AML-193 (cell line): ENCODE results near the gene APP.
"Not testable (repeated sequence)": the region's sequence is repeated elsewhere in the genome, so short reads cannot be mapped to it uniquely, and the experiment has no call there.

Source experiments
- DNase-seq, 2 experiments: peaks; one replicate each; lab custom pipeline; 2025; lab: John Stamatoyannopoulos, UW

The APP gene

DNA sequence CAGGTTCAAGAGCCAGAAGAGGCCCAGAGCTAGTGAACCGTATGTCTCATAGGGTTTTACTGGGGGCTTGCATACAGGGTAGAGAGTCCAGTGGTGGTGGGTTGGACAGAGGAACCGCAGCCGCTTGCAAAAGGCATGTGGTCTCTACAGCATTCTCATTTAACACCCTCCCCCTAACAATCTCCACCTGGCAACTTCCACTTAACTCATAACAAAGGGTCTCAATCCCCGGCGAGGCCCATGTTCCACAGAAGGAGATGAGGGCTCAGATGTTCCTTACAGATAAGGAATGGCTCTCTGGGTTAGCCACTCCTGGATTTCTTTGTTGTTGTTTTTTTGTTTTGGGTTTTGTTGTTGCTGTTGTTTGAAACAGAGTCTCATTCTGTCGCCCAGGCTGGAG is 106.1 kb downstream of the APP start:
- no peak for DNase-seq

GRCh38 chr21:26061437-26061836 is 109.1 kb downstream of the APP start:
- no peak for DNase-seq

DNA sequence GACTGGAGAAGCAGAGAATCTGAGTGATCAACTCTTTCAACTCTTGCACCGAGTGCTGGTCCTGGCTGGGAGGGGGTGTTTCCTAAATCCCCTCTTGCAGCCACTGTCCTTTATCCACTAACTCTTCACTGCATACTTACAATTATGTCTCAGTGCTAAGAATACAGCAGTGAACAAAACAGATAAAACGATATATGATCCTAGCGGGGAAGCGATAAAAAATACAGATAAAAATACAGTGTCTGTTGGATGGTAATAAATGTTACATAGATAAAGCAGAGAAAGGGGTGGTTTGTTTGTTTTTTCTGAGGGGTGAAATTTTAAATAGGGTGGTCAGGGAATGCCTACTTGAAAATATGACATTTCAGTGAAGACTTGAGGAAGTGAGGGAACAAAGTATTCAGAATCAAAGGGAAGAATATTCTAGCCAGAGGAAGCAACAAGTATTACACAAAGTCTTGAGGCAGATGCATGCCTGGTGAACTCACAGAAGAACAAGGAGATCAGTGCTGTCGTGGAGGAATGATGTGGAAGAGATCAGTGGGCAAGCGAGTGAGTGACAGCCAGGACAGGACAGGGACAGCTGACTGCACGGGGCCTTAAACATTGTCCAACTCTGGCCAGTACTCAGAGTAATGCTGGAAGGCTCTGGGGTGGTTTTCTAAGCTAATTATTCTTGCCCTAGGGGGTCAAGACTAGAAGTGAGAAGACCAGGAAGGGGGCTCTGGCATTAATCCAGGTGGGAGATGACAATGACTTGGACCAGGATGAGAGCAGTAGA is 110.0 kb downstream of the APP start:
- no peak for DNase-seq

DNA sequence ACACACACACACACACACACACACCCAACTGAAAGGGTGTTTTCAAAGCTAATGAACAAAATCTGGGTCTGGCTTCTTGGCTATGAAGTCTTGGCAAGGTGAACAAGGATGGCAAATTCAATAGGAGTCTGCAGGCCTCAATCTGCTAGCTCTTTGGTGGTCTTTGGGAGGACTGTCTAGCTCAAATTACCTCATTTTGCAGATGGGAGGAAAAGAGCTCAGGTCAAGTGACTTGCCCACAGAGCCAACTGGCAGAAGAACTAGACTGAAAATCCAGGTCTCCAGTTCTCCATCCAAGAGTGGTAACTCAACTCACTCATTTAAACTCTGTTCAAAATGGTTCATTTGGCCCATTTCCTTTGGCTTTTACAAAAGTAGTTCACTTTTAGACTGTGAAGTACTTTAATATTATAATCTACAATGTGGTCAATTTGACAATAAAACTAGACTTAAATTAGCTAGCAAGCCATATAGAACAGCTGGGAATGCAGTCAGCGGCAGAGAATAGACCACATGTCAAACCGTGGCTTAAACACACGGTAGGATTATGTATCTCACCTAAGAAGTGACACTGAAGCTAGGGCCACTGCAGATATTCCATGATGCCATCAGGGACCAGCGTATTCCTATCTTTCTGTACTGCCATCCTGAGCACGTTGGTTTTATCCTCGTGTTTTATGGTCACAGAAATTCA is 112.9 kb downstream of the APP start:
- DNase-seq, result no peak

DNA sequence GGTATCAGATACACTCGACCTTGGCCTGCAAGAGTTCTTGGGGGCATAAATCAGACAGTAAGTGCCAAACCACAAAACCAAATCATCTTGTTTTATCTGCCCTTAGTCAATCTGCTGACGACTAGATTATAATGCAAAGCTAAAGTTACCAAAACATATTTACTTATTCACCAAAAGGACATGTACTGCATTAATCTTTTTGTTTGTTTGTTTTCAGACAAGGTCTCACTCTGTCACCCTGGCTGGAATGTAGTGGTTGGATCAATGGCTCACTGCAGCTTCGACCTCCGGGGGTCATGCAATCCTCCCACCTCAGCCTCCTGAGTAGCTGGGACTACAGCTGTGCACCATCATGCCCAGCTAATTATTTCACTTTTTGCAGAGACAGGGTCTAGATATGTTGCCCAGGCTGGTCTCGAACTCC is 114.7 kb downstream of the APP start:
- no peak for DNase-seq

- DNase-seq, result no peak
Observed at GRCh38 chr21:26055010-26055409, 115.6 kb downstream of the APP start.

GRCh38 chr21:26052057-26052456 is 118.5 kb downstream of the APP start:
- DNase-seq, result no peak

GRCh38 chr21:26050857-26051256 is 119.7 kb downstream of the APP start:
- DNase-seq, result no peak

DNA sequence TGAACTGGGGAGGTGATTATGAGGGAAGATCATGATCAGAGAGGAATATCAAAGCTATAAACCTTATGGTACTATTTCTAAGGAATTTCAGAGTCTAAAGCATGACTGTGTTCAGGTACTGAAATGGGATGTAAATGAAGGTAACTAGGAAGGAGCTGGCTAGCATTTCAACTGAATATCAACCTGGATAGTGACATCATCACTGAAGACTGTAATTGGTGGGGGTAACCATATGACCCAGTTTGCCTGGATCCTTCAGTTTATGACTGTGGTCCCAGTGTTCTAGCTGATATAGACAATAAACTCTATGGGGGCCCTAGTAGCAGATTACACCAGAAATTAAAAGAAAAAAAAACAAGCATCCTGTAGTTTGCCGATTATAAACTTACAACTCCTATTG is 120.8 kb downstream of the APP start:
- DNase-seq, result no peak

DNA sequence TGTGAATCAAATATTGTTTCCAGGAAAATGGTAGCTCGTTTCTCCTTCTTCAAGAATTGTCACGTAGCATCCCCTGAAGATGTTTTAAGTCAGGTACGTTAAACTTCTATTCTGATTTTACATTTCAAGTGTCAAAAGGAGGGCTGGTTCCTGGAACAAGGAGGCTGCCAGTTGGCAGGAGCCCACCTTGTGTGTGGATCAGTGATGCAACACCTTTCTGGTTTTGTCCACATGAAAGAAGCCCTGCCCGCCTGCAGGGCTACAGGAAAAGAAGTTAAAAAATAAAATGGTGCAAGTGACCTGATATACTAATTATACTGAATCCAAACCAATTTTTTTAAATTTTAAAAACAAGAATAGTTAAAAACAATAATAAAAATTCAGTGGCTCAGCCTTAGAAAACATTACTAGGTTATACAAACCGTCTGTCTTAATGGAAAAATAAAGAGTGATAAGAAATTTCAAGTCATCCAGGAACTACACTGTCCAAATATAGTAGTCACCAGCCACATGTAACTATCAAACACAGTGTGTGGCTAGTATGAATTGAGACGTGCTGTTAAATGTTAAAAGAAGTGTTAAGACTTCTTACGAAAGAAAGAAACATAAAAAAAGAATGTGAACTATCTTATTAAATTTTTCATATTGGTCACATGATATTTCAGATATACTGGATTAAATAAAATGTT is 123.1 kb downstream of the APP start:
- DNase-seq, result no peak

GRCh38 chr21:26043891-26044290 is 126.7 kb downstream of the APP start:
- no peak for DNase-seq

DNA sequence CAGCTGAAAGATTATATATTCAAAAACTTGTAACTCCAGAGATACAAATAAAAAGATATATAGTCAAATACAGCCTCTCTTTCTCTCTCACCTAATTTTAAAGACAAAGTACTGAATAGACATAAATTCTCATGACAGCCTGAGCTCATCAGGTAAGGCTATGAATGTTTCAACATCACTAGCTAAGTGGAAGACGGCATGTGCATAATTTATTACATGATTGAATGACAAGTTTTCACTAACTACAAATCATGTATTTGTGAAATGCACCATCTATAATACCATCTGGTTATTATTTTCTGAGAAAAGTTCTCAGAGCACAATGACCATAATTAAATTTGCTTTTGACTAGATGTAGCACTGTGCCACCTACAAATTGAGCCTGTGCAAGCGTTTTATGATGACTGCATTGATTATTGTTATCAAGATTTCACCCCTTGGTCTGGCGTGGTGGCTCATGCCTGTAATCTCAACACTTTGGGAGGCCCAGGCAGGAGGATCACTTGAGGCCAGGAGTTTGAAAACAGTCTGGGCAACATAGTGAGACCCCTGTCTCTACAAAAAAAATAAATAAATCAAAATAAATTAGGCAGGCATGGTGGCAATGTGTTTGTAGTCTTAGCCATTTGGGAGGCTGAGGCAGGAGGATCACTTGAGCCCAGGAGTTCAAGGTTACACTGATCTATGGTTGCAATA is 128.2 kb downstream of the APP start:
- DNase-seq, result no peak

GRCh38 chr21:26041431-26042180 is 129.0 kb downstream of the APP start:
- no peak for DNase-seq

DNA sequence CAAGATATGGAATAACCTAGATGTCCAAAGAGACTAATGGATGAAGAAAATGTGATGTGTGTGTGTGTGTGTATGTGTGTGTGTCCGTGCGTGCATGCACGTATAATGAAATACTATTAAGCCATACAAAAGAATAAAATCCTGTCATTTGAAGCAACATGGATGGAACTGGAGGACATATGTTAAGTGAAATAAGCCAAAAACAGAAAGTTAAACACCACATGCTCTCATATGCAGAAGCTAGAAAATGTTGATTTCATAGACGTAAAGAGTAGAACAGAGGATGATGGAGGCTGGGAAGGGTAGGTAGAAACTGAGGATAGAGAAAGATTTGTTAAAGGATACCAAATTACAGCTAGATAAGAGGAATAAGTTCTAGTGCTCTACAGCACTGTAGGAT is 133.7 kb downstream of the APP start:
- no peak for DNase-seq

DNA sequence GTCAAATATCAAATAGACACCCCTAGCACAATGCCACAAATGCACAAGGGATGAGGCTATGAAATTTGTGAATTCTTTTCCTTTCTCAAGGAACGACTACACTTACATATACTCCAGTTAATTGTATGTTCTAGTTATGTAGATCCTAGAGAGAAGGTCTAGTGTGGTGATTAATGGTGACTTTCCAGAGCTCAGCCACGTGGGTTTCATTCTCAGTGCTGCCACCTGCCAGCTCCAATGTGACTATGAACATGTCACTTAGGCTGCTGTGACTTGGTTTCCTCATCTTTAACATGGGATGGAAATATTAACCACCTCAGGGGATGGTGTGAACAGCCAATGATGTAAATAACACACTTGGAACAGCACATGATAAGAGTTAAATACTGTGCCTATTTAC is 138.3 kb downstream of the APP start:
- DNase-seq, result no peak

GRCh38 chr21:26028183-26028582 is 142.4 kb downstream of the APP start:
- no peak for DNase-seq

GRCh38 chr21:26027696-26028095 is 142.9 kb downstream of the APP start:
- DNase-seq, result no peak

DNA sequence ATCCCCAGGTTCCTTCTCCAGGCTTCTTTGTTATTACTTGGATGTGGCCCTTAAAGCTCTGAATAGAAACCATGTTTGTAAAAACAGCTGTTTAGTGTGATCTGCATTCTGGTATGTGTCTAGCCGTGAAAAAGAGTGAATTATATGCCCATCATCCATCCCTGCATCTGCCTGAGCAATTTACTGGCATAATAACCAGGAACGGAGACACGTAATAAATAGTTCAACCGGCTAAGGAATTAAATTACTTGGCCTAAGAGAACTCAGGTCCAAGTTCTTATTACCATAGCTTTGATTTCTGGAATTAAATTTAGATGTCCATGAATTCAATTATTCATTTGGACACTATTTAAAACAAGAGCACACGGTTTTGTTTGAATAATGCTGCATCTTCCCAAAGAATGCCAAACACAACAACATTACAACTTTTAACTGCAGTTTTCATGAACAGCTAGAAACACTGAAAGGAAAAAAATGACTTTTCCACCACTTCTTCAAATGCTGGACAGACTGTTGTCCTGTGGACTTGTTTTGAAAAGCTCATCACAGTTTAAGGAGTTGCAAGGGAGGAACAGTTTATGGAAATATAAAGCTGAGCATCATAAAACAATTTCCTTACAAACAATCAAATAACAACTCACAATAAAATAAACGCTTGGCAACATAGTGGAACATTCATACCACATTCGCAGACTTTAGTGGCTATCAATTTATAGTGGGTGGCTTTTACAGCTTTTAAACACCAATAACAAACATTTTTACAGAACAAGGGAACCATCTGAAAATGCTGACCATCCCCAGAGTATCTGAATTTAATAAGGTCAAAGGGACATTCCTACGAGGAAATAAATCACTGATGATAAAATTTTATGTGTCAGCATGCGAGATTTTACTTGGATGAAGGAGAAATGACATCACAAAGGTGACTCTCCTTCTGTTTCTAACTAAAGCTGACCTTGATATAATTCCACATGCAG is 144.7 kb downstream of the APP start:
- no peak for DNase-seq

DNA sequence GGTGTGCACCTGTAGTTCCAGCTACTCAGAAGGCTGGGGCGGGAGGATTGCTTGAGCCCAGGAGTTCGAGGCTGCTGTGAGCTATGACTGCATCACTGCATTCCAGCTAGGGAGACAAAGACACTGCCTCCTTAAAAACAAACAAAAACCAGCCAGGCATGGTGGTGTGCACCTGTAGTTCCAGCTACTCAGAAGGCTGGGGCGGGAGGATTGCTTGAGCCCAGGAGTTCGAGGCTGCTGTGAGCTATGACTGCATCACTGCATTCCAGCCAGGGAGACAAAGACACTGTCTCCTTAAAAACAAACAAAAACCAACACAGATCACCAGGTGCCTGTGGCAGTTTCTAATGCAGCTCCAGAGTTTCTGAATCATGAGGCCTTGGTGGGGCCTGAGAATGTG is 147.2 kb downstream of the APP start:
- DNase-seq, result not testable (repeated sequence)

DNA sequence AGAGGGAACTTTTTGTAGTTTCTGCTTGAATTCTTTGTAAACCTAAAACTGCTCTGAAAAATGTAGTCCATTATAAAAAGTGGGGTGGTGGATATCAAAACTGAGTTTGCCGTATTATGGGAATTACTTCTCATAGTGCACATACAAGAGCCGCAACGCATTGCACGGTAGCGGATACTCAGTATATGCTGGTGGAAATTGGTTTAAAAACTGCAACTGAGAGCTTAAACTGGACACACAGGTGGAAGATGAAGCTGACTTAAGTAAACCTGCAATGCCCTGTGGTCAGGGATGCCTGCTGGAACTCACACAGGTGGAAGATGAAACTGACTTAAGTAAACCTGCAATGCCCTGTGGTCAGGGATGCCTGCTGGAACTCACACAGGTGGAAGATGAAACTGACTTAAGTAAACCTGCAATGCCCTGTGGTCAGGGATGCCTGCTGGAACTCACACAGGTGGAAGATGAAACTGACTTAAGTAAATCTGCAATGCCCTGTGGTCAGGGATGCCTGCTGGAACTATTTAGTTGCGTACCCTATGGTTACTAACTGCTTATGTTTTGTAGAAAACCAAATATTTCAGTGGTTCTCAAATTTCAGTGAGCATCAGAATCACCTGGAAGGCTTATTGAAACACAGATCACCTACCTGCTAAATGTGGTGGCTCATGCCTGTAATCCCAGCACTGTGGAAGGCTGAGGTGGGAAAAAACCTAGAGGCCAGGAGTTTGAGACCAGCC is 147.8 kb downstream of the APP start:
- DNase-seq, result not testable (repeated sequence)
